HS-5 (cell line): ENCODE data around the gene ZNF8.
A peak's percentile ranks its signal among the peaks of the same experiment; 100 is the strongest.
"Not testable (repeated sequence)": the region's sequence is repeated elsewhere in the genome, so short reads cannot be mapped to it uniquely, and the experiment has no call there.

Source experiments
- DNase-seq: peaks from one replicate; pipeline ENCODE4 v3.0.0-alpha.2; 2012; ENCODE audit warnings: low read depth

ZNF8 gene

GRCh38 chr19:58278541-58279041 lies at the start of gene ZNF8:
Gene ZNF8 (plus strand): TSS chr19:58278955. CDS start chr19:58279082, 127 bp downstream.
- DNase-seq = peak; percentile 95

GRCh38 chr19:58229255-58229639 lies 49.5 kb upstream of the ZNF8 start:
- no peak for DNase-seq

- DNase-seq = no peak
These were observed 41.4 kb upstream of the ZNF8 start for GRCh38 chr19:58237324-58237723.

- no peak for DNase-seq
These were observed 35.4 kb upstream of the ZNF8 start for GRCh38 chr19:58243351-58243750.

- DNase-seq = no peak
These were observed 29.9 kb upstream of the ZNF8 start for GRCh38 chr19:58248886-58249285.

GRCh38 chr19:58252102-58252685 lies 26.6 kb upstream of the ZNF8 start:
- no peak for DNase-seq

GRCh38 chr19:58258259-58258658 lies 20.5 kb upstream of the ZNF8 start:
- not testable (repeated sequence) for DNase-seq

GRCh38 chr19:58261600-58261967 lies 17.2 kb upstream of the ZNF8 start:
- no peak for DNase-seq

GRCh38 chr19:58261968-58262921 lies 16.5 kb upstream of the ZNF8 start:
- DNase-seq = no peak

GRCh38 chr19:58262922-58263296 lies 15.8 kb upstream of the ZNF8 start:
- DNase-seq = no peak

GRCh38 chr19:58265100-58265499 lies 13.7 kb upstream of the ZNF8 start:
- DNase-seq = no peak

- no peak for DNase-seq
These were observed 10.4 kb upstream of the ZNF8 start for GRCh38 chr19:58268344-58268743.

- no peak for DNase-seq
These were observed 4.0 kb upstream of the ZNF8 start for GRCh38 chr19:58274771-58275201.

- DNase-seq = no peak
These were observed 3.2 kb upstream of the ZNF8 start for GRCh38 chr19:58275564-58275963.

- no peak for DNase-seq
These were observed 1.6 kb upstream of the ZNF8 start for GRCh38 chr19:58277197-58277596.

- no peak for DNase-seq
These were observed 811 bp upstream of the ZNF8 start for GRCh38 chr19:58277748-58278540.

GRCh38 chr19:58279042-58279924 lies 528 bp downstream of the ZNF8 start:
- DNase-seq = peak; percentile 14

GRCh38 chr19:58279925-58280316 lies 1.2 kb downstream of the ZNF8 start:
- DNase-seq = no peak

- DNase-seq = no peak
These were observed 5.4 kb downstream of the ZNF8 start for GRCh38 chr19:58284199-58284598.

GRCh38 chr19:58291943-58292342 lies 13.2 kb downstream of the ZNF8 start:
- DNase-seq = no peak

- DNase-seq = no peak
These were observed 16.1 kb downstream of the ZNF8 start for GRCh38 chr19:58294743-58295374.
